ENCODE data around the gene FOCAD.
"Not testable (repeated sequence)": the region's sequence is repeated elsewhere in the genome, so short reads cannot be mapped to it uniquely, and the experiment has no call there.

The FOCAD gene

GRCh38 chr9:20950707-20951106 lies 266.6 kb downstream of the FOCAD start:
- no peak for DNase-seq (ENCODE audit: low read depth in 3 of 3)

- no peak for DNase-seq (ENCODE audit: low read depth in 3 of 3)
Observed at GRCh38 chr9:20962536-20963225, 278.6 kb downstream of the FOCAD start.

GRCh38 chr9:20972684-20973083 lies 288.6 kb downstream of the FOCAD start:
- no peak for DNase-seq (ENCODE audit: low read depth in 3 of 3)

- not testable (repeated sequence) for DNase-seq (ENCODE audit: low read depth in 3 of 3)
Observed at GRCh38 chr9:20973246-20973947, 289.3 kb downstream of the FOCAD start.

- DNase-seq (ENCODE audit: low read depth in 3 of 3) = not testable (repeated sequence)
Observed at GRCh38 chr9:20974191-20974938, 290.3 kb downstream of the FOCAD start.

GRCh38 chr9:20978249-20978648 lies 294.2 kb downstream of the FOCAD start:
- no peak for DNase-seq (ENCODE audit: low read depth in 3 of 3)

GRCh38 chr9:20980832-20981455 lies 296.9 kb downstream of the FOCAD start:
- DNase-seq (ENCODE audit: low read depth in 3 of 3) = no peak

- no peak for DNase-seq (ENCODE audit: low read depth in 3 of 3)
Observed at GRCh38 chr9:20981486-20981885, 297.4 kb downstream of the FOCAD start.

- no peak for DNase-seq (ENCODE audit: low read depth in 3 of 3)
Observed at GRCh38 chr9:20984506-20984905, 300.4 kb downstream of the FOCAD start.

- DNase-seq (ENCODE audit: low read depth in 3 of 3) = no peak
Observed at GRCh38 chr9:20985851-20986600, 302.0 kb downstream of the FOCAD start.

- DNase-seq (ENCODE audit: low read depth in 3 of 3) = no peak
Observed at GRCh38 chr9:20987521-20987920, 303.5 kb downstream of the FOCAD start.

GRCh38 chr9:20988061-20988460 lies 304.0 kb downstream of the FOCAD start:
- DNase-seq (ENCODE audit: low read depth in 3 of 3) = no peak

- no peak for DNase-seq (ENCODE audit: low read depth in 3 of 3)
Observed at GRCh38 chr9:20988671-20989315, 304.7 kb downstream of the FOCAD start.

GRCh38 chr9:20989923-20990341 lies 305.9 kb downstream of the FOCAD start:
- DNase-seq (ENCODE audit: low read depth in 3 of 3) = no peak

- no peak for DNase-seq (ENCODE audit: low read depth in 3 of 3)
Observed at GRCh38 chr9:20990867-20991266, 306.8 kb downstream of the FOCAD start.

- no peak for DNase-seq (ENCODE audit: low read depth in 3 of 3)
Observed at GRCh38 chr9:20994486-20994885, 310.4 kb downstream of the FOCAD start.

GRCh38 chr9:20995616-20996015 lies 311.6 kb downstream of the FOCAD start:
- DNase-seq (ENCODE audit: low read depth in 3 of 3) = no peak

GRCh38 chr9:20996809-20997208 lies 312.8 kb downstream of the FOCAD start:
- DNase-seq (ENCODE audit: low read depth in 3 of 3) = no peak

- no peak for DNase-seq (ENCODE audit: low read depth in 3 of 3)
Observed at GRCh38 chr9:20997503-20998076, 313.5 kb downstream of the FOCAD start.

GRCh38 chr9:21001581-21001980 lies 317.5 kb downstream of the FOCAD start:
- DNase-seq (ENCODE audit: low read depth in 3 of 3) = no peak

GRCh38 chr9:21002040-21002439 lies 318.0 kb downstream of the FOCAD start:
- DNase-seq (ENCODE audit: low read depth in 3 of 3) = no peak

Measured in stimulated activated CD4-positive, alpha-beta T cell treated with anti-CD3 and anti-CD28 coated beads, TNF-alpha, amount 100 ng/mL, for 4 hours (primary cell).